GM12872 (cell line): Measurements from ENCODE around the gene ASPSCR1.

Experiments used
- TF ChIP-seq, protein P1 (sequence below): IDR thresholded peaks from 3 replicates; pipeline ENCODE4 v1.5.1; 2011; ENCODE audit warnings: low read depth, mild to moderate bottlenecking, low read length, moderate library complexity; ENCODE audit not compliant: insufficient read depth

The ASPSCR1 gene

DNA sequence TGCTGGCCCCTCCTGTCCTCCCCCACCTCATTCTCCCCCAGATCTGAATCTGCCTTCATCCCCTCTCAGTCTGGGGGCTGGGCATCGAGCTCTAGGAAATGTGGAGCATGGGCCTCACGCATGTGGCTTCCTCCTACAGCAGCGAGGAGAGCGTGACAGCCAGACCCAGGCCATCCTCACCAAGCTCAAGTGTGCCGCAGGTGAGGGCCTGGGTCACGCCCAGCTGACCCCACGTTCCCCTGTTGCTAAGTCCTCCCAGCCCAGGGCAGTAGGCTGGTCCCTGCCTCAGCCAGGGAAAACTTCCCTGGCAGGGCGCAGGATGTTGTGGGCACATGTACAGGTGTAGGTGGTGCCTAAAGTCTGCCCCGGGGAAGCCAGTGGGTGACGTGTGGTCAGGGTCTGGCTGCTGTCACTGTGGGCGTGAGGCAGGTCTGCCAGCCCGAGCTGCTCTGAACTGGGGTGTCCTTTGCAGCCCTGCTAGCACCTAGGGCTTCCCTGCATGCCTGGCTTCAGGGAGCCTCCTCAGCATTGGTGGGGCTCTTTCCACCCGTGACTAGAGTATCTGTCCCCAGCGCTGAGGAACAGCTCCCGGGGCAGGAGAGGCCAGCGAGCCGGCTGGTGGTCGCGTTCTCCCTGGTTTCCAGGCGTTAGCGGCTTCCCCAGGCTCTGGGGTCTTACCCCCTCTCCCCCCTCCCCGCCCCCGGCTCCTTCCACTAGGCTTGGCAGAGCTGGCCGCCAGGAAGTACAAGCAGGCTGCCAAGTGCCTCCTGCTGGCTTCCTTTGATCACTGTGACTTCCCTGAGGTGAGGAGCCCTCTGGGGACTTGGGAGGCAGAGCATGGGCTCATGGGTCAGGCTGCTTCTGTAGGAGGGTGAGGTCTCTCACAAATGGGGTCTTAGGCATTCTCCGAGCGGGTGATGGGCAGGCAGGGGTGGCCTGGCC is 77.9 kb downstream of the ASPSCR1 start:
- TF ChIP-seq, protein P1, sequence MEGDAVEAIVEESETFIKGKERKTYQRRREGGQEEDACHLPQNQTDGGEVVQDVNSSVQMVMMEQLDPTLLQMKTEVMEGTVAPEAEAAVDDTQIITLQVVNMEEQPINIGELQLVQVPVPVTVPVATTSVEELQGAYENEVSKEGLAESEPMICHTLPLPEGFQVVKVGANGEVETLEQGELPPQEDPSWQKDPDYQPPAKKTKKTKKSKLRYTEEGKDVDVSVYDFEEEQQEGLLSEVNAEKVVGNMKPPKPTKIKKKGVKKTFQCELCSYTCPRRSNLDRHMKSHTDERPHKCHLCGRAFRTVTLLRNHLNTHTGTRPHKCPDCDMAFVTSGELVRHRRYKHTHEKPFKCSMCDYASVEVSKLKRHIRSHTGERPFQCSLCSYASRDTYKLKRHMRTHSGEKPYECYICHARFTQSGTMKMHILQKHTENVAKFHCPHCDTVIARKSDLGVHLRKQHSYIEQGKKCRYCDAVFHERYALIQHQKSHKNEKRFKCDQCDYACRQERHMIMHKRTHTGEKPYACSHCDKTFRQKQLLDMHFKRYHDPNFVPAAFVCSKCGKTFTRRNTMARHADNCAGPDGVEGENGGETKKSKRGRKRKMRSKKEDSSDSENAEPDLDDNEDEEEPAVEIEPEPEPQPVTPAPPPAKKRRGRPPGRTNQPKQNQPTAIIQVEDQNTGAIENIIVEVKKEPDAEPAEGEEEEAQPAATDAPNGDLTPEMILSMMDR: no peak

DNA sequence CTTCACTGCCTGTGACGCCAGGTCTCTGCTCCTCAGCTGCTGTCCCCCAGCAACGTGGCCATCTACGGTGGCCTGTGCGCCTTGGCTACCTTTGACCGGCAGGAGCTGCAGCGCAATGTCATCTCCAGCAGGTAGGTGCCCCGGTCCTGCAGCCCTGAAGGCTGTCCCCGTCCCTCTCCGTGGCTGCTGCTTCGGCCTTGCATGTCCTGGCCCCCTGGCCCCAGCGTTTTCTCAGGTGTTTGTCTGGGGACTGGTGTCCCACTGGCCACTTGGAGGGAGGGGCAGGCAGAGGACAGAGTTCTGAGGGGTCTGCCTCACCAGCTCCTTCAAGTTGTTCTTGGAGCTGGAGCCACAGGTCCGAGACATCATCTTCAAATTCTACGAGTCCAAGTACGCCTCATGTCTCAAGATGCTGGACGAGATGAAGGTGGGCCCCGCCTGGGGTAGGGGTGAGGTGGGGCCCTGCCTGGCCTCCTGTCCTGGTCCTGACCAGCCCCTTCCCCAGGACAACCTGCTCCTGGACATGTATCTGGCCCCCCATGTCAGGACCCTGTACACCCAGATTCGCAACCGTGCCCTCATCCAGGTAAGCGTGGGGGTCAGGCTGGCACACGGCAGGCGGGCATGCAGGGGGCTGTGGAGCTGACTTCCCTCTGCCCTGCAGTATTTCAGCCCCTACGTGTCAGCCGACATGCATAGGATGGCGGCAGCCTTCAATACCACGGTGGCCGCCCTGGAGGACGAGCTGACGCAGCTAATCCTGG is 78.7 kb downstream of the ASPSCR1 start:
- TF ChIP-seq, protein P1: no peak

DNA sequence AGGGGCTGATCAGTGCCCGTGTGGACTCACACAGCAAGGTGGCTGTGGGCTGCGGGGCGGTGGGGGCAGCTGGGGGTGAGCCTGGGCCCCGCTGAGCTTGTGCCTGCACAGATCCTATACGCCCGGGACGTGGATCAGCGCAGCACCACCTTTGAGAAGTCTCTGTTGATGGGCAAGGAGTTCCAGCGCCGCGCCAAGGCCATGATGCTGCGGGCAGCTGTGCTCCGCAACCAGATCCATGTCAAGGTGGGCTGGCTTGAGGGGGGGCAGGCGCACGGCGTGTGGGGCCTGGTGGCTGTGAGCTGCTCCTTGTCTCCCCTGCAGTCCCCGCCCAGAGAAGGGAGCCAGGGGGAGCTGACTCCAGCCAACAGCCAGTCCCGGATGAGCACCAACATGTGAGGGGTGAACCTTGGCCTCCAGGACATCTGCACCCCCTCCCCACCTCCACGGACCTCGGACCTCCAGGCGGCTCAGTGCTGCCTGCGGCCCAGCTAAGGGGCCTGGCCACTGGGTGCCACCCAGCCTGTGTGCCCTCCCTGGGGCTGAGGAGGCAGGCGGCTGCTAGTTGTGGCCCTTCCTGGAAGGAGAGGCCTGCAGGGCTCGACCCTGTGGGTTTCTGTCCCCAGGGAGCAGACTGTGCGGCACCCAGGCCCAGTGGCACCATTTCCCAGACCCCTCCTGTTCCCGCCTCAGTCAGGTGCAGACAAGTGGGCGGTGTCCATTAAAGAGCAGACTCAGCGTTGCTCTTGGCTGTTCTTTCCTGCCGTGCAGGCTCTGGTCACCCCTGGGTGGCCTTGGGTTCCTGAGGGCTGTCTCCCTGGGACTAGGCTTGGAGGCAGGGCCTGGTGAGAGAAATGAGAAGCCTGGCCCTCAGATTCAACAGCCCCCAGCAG is 79.5 kb downstream of the ASPSCR1 start:
- TF ChIP-seq, protein P1: no peak

DNA sequence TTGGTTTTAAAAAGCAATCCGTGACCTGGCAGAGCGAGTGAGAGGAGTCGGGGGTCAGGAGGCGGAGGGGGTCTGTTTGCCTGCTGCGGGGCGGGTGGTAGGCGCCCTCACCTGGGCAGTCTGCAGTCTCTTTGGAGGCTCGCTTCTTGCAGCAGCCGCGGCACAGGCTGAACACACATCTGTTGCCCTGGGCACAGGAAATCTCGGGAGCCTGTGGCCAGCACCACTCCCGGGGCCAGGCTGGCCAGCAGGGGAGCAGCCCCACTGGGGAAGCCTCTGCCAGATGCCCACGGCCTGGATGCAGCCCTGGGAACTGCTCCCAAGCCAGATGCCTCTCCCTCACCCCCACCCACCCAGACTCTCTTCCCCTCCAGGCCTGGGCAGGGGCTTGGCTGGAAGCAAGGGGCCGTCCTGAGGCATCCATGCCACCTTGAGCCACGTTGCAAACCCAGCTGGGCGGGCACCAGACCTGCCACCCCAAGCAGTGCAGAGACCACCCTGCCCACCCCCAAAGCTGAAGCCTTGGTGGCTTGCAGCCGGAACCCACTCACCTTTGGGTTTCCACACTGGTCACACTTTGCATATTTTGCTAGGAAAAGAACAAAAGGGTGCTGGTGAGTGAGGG is 80.9 kb downstream of the ASPSCR1 start:
- TF ChIP-seq, protein P1: no peak

DNA sequence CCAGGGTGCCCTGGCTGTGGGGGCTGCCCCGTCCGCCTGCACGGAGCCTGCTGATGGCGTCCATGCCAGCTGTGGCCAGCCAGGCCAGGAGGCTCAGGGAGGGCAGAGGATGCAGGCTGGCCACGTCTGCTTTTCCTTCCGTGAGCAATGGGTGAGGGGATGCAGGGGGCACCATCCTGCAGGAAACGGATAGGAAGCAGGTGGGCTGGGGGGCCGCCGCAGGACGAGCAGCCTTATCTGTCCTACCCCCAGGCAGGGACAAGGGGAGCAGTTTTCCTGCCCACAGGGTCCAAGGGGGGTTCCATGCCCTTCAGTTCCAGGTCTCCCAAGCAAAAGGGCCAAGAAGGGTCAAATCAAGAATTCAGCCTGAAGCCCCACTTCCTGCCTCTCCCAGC is 81.4 kb downstream of the ASPSCR1 start:
- TF ChIP-seq, protein P1: no peak

DNA sequence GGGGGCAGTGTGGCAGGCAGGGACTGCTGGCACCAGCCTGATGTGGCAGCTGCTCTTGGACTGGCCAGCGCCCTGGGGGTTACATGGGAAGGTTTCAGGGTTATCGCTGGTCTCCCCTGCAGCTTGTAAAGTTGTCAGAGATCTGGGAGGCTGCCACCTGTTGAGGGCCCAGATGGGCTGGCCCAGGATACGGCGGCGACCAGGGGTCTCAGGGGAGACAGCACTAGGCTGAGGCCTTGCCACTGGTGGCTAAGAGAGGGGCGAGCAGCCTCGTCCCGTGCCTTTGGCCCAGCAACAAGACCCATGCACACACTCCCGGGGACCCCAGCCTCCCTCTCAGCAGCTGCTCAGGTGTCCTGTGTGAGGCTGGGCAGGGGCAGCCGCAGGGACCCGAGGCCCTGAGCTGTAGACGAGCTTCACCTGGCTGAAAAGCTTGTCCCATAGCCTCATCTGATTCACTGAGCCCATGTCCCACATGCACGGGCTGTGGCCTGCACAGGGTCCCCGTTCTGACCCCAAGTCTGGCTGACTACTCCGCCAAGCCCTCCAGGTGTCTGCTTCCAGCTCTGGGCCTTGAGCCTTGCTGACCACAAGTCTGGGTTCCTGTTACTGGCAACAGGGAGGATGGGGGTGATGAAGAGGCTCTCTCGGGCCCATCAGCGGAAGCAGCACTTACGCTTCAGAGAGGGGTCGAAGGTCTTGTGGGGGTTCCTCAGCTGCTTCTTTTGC is 82.0 kb downstream of the ASPSCR1 start:
- TF ChIP-seq, protein P1: no peak
